ENCODE results near the gene MYO6. TPM values are rescaled to one million over a fixed set of nuclear protein-coding genes. Genes with fewer than 3 reads are reported as not detected.

MYO6 gene
- total and polyA plus RNA-seq, 2 of the 8 experiments (the other 6 are each of a cell fraction or from before 2014, with no cell fraction given) = 8.3 to 21.9 TPM

GRCh38 chr6:75882734-75883133 lies 133.7 kb downstream of the MYO6 start:
- Histone ChIP-seq H2AK5ac (ENCODE audit: low read depth, low read length) (no peak overlapping the region), H2BK20ac (ENCODE audit: low read length) (no peak overlapping the region), H2BK12ac (ENCODE audit: low read depth, low read length) (no peak overlapping the region), H3K9ac (replicated peaks in 1 of 4; ENCODE audit: extremely low read depth in 1 of 4, low read depth in 3 of 4, low read length in 3 of 4) (no peak overlapping the region), H3K79me1 (ENCODE audit: low read depth, low read length) (no peaks in the 10 kb centered on the region), H4K20me1 (replicated peaks in 1 of 2; ENCODE audit: control insufficient read depth in 1 of 2, insufficient read depth in 2 of 2, low read length in 2 of 2) (no peaks in the 10 kb centered on the region), H4K91ac (replicated peaks; ENCODE audit: insufficient read length, low read length) (no peak overlapping the region), H3K4me3 (ENCODE audit: extremely low read depth in 1 of 4, insufficient read depth in 2 of 4, low read depth in 3 of 4, low read length in 4 of 4) (no peak overlapping the region), H3K27ac (ENCODE audit: low read depth, low read length) (no peak overlapping the region), H3K56ac (replicated peaks; ENCODE audit: insufficient read length, low read depth, low read length) (no peak overlapping the region), H2BK15ac (ENCODE audit: low read length) (no peak overlapping the region), H2AFZ (ENCODE audit: low read length) (no peak overlapping the region), H3K23ac (ENCODE audit: insufficient read length) (no peak overlapping the region), H3K9me3 (ENCODE audit: insufficient read depth in 2 of 2, low read depth in 1 of 2, low read length in 1 of 2) (no peaks in the 10 kb centered on the region), H3K27me3 (replicated peaks in 1 of 4; ENCODE audit: control insufficient read depth in 3 of 4, extremely low read depth in 1 of 4, insufficient read depth in 3 of 4, low read length in 3 of 4) (no peaks in the 10 kb centered on the region), H4K8ac (ENCODE audit: extremely low read depth, insufficient read depth, low read length) (no peak overlapping the region), H3K23me2 (ENCODE audit: low read depth, low read length) (no peaks in the 10 kb centered on the region), H3K4me1 (replicated peaks in 1 of 4; ENCODE audit: control insufficient read depth in 3 of 4, insufficient read depth in 4 of 4, low read length in 3 of 4) (no peaks in the 10 kb centered on the region), H3K14ac (ENCODE audit: insufficient read length) (no peak overlapping the region), H3K36me3 (ENCODE audit: control insufficient read depth in 2 of 4, insufficient read depth in 4 of 4, low read length in 3 of 4) (peaks cover 0 to 7% (median 0%) of the 10 kb centered on the region in 4 experiments; a peak in 1 of 8 replicates), H3K4ac (replicated peaks; ENCODE audit: insufficient read length, low read depth, low read length) (no peak overlapping the region), H3K4me2 (ENCODE audit: insufficient read depth in 1 of 2, low read depth in 2 of 2, low read length in 2 of 2) (no peak overlapping the region), H3K18ac (ENCODE audit: extremely low read depth, low read length) (no peak overlapping the region), H3K79me2 (ENCODE audit: control insufficient read depth in 1 of 2, insufficient read depth in 2 of 2, low read length in 2 of 2) (no peaks in the 10 kb centered on the region), H2BK120ac (replicated peaks; ENCODE audit: low read depth, low read length) (no peak overlapping the region), H2BK5ac (ENCODE audit: low read depth, low read length) (no peak overlapping the region), H4K5ac (ENCODE audit: insufficient read length, low read depth, low read length) (no peak overlapping the region)
- FAIRE-seq = no peak
- POLR2A ChIA-PET (ENCODE audit: partially characterized antibody) = no interaction called here
- no peak for DNase-seq (ENCODE audit: low read depth in 1 of 2, low spot score in 2 of 2)
- WGBS, 2 experiments (ENCODE audit: extremely low coverage in 1 of 2, insufficient coverage in 1 of 2, insufficient read length in 1 of 2, insufficient replicate concordance in 2 of 2, low coverage in 1 of 2, low lambda C conversion rate in 2 of 2, missing lambda C conversion rate in 1 of 2) = 42% methylated on average over 2 of the region's 2 CpGs; no CpG with 5 or more reads in 1 of the 2 experiments
- CTCF ChIA-PET (ENCODE audit: partially characterized antibody) = interaction anchor here (1.2 kb wide), 1 partner anchor 11 kb away, joined by 5 read pairs; no protein-coding TSS in a partner anchor
- no peak for TF ChIP-seq TAF7 (optimal IDR thresholded peaks at IDR 0.05; ENCODE audit: borderline replicate concordance, low read depth, low read length)
- no peak for TF ChIP-seq RNF2 (IDR thresholded peaks at IDR 0.05; ENCODE audit: borderline replicate concordance, low read depth, low read length, missing control alignments, poor library complexity, severe bottlenecking)
- no peak for TF ChIP-seq MAFK (IDR thresholded peaks at IDR 0.05; ENCODE audit: low read depth, low read length)
- TF ChIP-seq CTCF (IDR thresholded peaks at IDR 0.05; ENCODE audit: control extremely low read depth in 1 of 3, insufficient read depth in 1 of 3, low read depth in 1 of 3, low read length in 3 of 3) = no peak
- TF ChIP-seq, protein P1, sequence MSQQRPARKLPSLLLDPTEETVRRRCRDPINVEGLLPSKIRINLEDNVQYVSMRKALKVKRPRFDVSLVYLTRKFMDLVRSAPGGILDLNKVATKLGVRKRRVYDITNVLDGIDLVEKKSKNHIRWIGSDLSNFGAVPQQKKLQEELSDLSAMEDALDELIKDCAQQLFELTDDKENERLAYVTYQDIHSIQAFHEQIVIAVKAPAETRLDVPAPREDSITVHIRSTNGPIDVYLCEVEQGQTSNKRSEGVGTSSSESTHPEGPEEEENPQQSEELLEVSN (IDR thresholded peaks at IDR 0.05) = no peak
- TF ChIP-seq BACH1 (IDR thresholded peaks at IDR 0.05; ENCODE audit: low read length) = no peak
- TF ChIP-seq HDAC2 (IDR thresholded peaks at IDR 0.05; ENCODE audit: borderline replicate concordance in 1 of 2, low read depth in 2 of 2, low read length in 2 of 2) = no peak
- TF ChIP-seq POLR2AphosphoS5 (IDR thresholded peaks at IDR 0.05; ENCODE audit: low read depth, low read length) = no peak
- TF ChIP-seq RBBP5 (IDR thresholded peaks at IDR 0.05; ENCODE audit: borderline replicate concordance, low read depth, low read length) = no peak

Measured in H1 (cell line).